Measurements from ENCODE around the gene KDM6B.

DNA sequence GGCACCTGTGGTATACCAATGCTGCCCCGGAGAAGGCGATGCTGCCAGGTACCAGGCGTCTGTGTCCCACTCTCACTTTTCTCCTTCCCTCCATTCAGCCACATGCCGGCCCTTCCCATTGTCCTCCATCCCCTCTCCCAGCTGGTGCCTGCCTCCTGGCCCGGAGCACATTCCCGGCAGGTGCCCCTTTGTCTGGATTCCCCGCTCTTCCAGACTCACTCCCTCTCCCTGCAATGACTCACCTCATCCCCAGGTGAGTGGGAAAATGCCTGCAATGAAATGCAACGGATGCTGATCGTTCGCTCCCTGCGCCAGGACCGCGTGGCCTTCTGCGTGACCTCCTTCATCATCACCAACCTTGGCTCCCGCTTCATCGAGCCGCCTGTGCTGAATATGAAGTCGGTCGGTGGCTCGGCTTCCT lies 10.4 kb upstream of the KDM6B start:
- no peak for TF ChIP-seq POLR2A (conservative IDR thresholded peaks at IDR 0.05)
- no peak for TF ChIP-seq RAD21 (CRISPR knock-in tag; conservative IDR thresholded peaks at IDR 0.05 in 1 of 2, IDR thresholded peaks at IDR 0.05 in 1 of 2)
- TF ChIP-seq, protein P1, sequence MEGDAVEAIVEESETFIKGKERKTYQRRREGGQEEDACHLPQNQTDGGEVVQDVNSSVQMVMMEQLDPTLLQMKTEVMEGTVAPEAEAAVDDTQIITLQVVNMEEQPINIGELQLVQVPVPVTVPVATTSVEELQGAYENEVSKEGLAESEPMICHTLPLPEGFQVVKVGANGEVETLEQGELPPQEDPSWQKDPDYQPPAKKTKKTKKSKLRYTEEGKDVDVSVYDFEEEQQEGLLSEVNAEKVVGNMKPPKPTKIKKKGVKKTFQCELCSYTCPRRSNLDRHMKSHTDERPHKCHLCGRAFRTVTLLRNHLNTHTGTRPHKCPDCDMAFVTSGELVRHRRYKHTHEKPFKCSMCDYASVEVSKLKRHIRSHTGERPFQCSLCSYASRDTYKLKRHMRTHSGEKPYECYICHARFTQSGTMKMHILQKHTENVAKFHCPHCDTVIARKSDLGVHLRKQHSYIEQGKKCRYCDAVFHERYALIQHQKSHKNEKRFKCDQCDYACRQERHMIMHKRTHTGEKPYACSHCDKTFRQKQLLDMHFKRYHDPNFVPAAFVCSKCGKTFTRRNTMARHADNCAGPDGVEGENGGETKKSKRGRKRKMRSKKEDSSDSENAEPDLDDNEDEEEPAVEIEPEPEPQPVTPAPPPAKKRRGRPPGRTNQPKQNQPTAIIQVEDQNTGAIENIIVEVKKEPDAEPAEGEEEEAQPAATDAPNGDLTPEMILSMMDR (IDR thresholded peaks at IDR 0.05 in 2 of 3, conservative IDR thresholded peaks at IDR 0.05 in 1 of 3; ENCODE audit: insufficient read depth in 2 of 3, low read depth in 1 of 3, low read length in 3 of 3) = no peak
- TF ChIP-seq, protein P2, sequence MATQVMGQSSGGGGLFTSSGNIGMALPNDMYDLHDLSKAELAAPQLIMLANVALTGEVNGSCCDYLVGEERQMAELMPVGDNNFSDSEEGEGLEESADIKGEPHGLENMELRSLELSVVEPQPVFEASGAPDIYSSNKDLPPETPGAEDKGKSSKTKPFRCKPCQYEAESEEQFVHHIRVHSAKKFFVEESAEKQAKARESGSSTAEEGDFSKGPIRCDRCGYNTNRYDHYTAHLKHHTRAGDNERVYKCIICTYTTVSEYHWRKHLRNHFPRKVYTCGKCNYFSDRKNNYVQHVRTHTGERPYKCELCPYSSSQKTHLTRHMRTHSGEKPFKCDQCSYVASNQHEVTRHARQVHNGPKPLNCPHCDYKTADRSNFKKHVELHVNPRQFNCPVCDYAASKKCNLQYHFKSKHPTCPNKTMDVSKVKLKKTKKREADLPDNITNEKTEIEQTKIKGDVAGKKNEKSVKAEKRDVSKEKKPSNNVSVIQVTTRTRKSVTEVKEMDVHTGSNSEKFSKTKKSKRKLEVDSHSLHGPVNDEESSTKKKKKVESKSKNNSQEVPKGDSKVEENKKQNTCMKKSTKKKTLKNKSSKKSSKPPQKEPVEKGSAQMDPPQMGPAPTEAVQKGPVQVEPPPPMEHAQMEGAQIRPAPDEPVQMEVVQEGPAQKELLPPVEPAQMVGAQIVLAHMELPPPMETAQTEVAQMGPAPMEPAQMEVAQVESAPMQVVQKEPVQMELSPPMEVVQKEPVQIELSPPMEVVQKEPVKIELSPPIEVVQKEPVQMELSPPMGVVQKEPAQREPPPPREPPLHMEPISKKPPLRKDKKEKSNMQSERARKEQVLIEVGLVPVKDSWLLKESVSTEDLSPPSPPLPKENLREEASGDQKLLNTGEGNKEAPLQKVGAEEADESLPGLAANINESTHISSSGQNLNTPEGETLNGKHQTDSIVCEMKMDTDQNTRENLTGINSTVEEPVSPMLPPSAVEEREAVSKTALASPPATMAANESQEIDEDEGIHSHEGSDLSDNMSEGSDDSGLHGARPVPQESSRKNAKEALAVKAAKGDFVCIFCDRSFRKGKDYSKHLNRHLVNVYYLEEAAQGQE (IDR thresholded peaks at IDR 0.05; ENCODE audit: borderline replicate concordance) = no peak
- TF ChIP-seq, protein P2 (CRISPR knock-in tag; IDR thresholded peaks at IDR 0.05; ENCODE audit: low read depth) = no peak
- no peak for TF ChIP-seq ZNF133 (CRISPR knock-in tag; IDR thresholded peaks at IDR 0.05)
- TF ChIP-seq, protein P3, sequence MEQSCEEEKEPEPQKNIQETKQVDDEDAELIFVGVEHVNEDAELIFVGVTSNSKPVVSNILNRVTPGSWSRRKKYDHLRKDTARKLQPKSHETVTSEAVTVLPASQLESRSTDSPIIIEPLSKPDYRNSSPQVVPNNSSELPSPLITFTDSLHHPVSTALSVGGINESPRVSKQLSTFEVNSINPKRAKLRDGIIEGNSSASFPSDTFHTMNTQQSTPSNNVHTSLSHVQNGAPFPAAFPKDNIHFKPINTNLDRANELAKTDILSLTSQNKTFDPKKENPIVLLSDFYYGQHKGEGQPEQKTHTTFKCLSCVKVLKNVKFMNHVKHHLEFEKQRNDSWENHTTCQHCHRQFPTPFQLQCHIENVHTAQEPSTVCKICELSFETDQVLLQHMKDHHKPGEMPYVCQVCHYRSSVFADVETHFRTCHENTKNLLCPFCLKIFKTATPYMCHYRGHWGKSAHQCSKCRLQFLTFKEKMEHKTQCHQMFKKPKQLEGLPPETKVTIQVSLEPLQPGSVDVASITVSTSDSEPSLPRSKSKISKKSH (CRISPR knock-in tag; IDR thresholded peaks at IDR 0.05) = no peak

Data from K562 (cell line).